Measurements from ENCODE around the gene CMSS1. TPM values are rescaled to one million over a fixed set of nuclear protein-coding genes. Genes with fewer than 3 reads are reported as not detected.

The CMSS1 gene
- total RNA-seq, 1 donor from 2014 or later = 17.3 TPM

GRCh38 chr3:100003609-100004503, 186.2 kb downstream of the CMSS1 start:
- ATAC-seq (no peak), DNase-seq (no peak)
- Histone ChIP-seq H3K4me1 (peaks cover 24% of the 10 kb centered on the region), H3K4me3 (no peak overlapping the region), H3K36me3 (no peaks in the 10 kb centered on the region), H3K27me3 (ENCODE audit: low read depth) (no peaks in the 10 kb centered on the region), H3K27ac (no peak overlapping the region), H3K9me3 (no peaks in the 10 kb centered on the region)
- intact Hi-C loops (cut with DNase I) = no loop called here
- TF ChIP-seq CTCF (IDR thresholded peaks at IDR 0.05) = no peak

GRCh38 chr3:100004931-100005330, 187.3 kb downstream of the CMSS1 start:
- no peak for TF ChIP-seq CTCF (IDR thresholded peaks at IDR 0.05)
- Histone ChIP-seq H3K36me3 (no peaks in the 10 kb centered on the region), H3K27me3 (ENCODE audit: low read depth) (no peaks in the 10 kb centered on the region), H3K9me3 (no peaks in the 10 kb centered on the region), H3K4me3 (no peak overlapping the region), H3K4me1 (peaks cover 24% of the 10 kb centered on the region), H3K27ac (no peak overlapping the region)
- DNase-seq (no peak), ATAC-seq (no peak)
- intact Hi-C loops (cut with DNase I) = no loop called here

- DNase-seq (no peak), ATAC-seq (no peak)
- no peaks in the 10 kb centered on the region for H3K36me3 ChIP-seq
- no peak overlapping the region for H3K27ac ChIP-seq
- H3K9me3 ChIP-seq = no peaks in the 10 kb centered on the region
- no peaks in the 10 kb centered on the region for H3K27me3 ChIP-seq (ENCODE audit: low read depth)
- no peak overlapping the region for H3K4me3 ChIP-seq
- no peak for TF ChIP-seq CTCF (IDR thresholded peaks at IDR 0.05)
- intact Hi-C loops (cut with DNase I) = no loop called here
- H3K4me1 ChIP-seq = peaks cover 24% of the 10 kb centered on the region
Observed at GRCh38 chr3:100005665-100006393, 188.2 kb downstream of the CMSS1 start.

- H3K27me3 ChIP-seq (ENCODE audit: low read depth) = no peaks in the 10 kb centered on the region
- H3K4me1 ChIP-seq = peaks cover 24% of the 10 kb centered on the region
- intact Hi-C loops (cut with DNase I) = no loop called here
- no peaks in the 10 kb centered on the region for H3K9me3 ChIP-seq
- no peaks in the 10 kb centered on the region for H3K36me3 ChIP-seq
- DNase-seq = no peak
- TF ChIP-seq CTCF (IDR thresholded peaks at IDR 0.05) = no peak
- H3K4me3 ChIP-seq = no peak overlapping the region
- H3K27ac ChIP-seq = no peak overlapping the region
- no peak for ATAC-seq
Observed at GRCh38 chr3:100006570-100007271, 189.1 kb downstream of the CMSS1 start.

- intact Hi-C loops (cut with DNase I) = no loop called here
- H3K27me3 ChIP-seq (ENCODE audit: low read depth) = no peaks in the 10 kb centered on the region
- H3K9me3 ChIP-seq = no peaks in the 10 kb centered on the region
- H3K4me1 ChIP-seq = peaks cover 24% of the 10 kb centered on the region
- TF ChIP-seq CTCF (IDR thresholded peaks at IDR 0.05) = no peak
- ATAC-seq = no peak
- no peak overlapping the region for H3K4me3 ChIP-seq
- H3K27ac ChIP-seq = peak overlapping the region; percentile 10
- no peak for DNase-seq
- no peaks in the 10 kb centered on the region for H3K36me3 ChIP-seq
Observed at GRCh38 chr3:100007313-100007712, 189.7 kb downstream of the CMSS1 start.

Measured in lower lobe of right lung (tissue), 2 donors.